H1 (cell line): ENCODE results near the gene MAP4K4. TPM values are rescaled to one million over a fixed set of nuclear protein-coding genes. Genes with fewer than 3 reads are reported as not detected.

ENCODE experiments used
- CTCF ChIA-PET: fragments of 300-600 bp; sonication (Branson Sonifier 250); formaldehyde crosslinking; loops from one replicate; lab custom pipeline; 2021; ENCODE audit not compliant: partially characterized antibody; lab: Charles Lee
- POLR2A ChIA-PET: fragments of 300-600 bp; sonication (Branson Sonifier 250); formaldehyde crosslinking; loops from one replicate; lab custom pipeline; 2021; ENCODE audit warnings: inconsistent platforms; ENCODE audit not compliant: partially characterized antibody; lab: Charles Lee
- DNase-seq, 2 experiments: peaks; one replicate each; pipeline versions ENCODE4 v3.0.0 to v3.0.0-alpha.2; 2010 to 2022; ENCODE audit warnings: low spot score in 2 of 2, low read depth in 1 of 2, mixed read lengths in 1 of 2
- FAIRE-seq: peaks from 2 replicates; lab custom pipeline; 2011; peaks lifted over from hg19 to GRCh38; lab: Jason Lieb, UNC
- H2AFZ ChIP-seq: 2 replicates; pipeline ENCODE4 v1.8.1; 2012; ENCODE audit warnings: low read length, inconsistent platforms
- H2AK5ac ChIP-seq: 2 replicates; pipeline ENCODE4 v1.6.1; 2013; ENCODE audit warnings: low read depth, low read length
- H2BK120ac ChIP-seq: replicated peaks from 2 replicates; pipeline ENCODE3; 2013; ENCODE audit warnings: low read depth, low read length, inconsistent platforms
- H2BK12ac ChIP-seq: 2 replicates; pipeline ENCODE4 v1.6.1; 2013; ENCODE audit warnings: low read depth, low read length
- H2BK15ac ChIP-seq: 2 replicates; pipeline ENCODE4 v1.6.1; 2013; ENCODE audit warnings: low read length
- H2BK20ac ChIP-seq: 2 replicates; pipeline ENCODE4 v1.6.1; 2013; ENCODE audit warnings: low read length
- H2BK5ac ChIP-seq: 2 replicates; pipeline ENCODE4 v1.6.1; 2013; ENCODE audit warnings: low read depth, low read length
- H3K14ac ChIP-seq: 2 replicates; pipeline ENCODE4 v1.6.1; 2013; ENCODE audit warnings: inconsistent platforms; ENCODE audit not compliant: insufficient read length
- H3K18ac ChIP-seq: 2 replicates; pipeline ENCODE4 v1.6.1; 2013; ENCODE audit warnings: low read length; ENCODE audit errors: extremely low read depth
- H3K23ac ChIP-seq: 2 replicates; pipeline ENCODE4 v1.6.1; 2013; ENCODE audit warnings: inconsistent platforms; ENCODE audit not compliant: insufficient read length
- H3K23me2 ChIP-seq: 2 replicates; pipeline ENCODE4 v1.6.1; 2013; ENCODE audit warnings: low read depth, low read length
- H3K27ac ChIP-seq: 2 replicates; pipeline ENCODE4 v1.6.1; 2011; ENCODE audit warnings: low read depth, low read length, inconsistent platforms
- H3K27me3 ChIP-seq, 4 experiments: replicated peaks in 1 of 4; 1 replicate in 1 of 4; 2 replicates in 3 of 4; pipeline versions ENCODE4 v1.6.1 to v1.8.1; 2011 to 2013; ENCODE audit warnings: low read length in 3 of 4, mild to moderate bottlenecking in 3 of 4, inconsistent platforms in 2 of 4, mixed read lengths in 2 of 4, moderate library complexity in 1 of 4; ENCODE audit not compliant: control insufficient read depth in 3 of 4, insufficient read depth in 3 of 4; ENCODE audit errors: extremely low read depth in 1 of 4
- H3K36me3 ChIP-seq, 4 experiments: 2 replicates each; pipeline versions ENCODE4 v1.6.1 to v1.8.1; 2011 to 2013; ENCODE audit warnings: mild to moderate bottlenecking in 4 of 4, low read length in 3 of 4, moderate library complexity in 2 of 4, control low read depth in 1 of 4, inconsistent platforms in 1 of 4; ENCODE audit not compliant: insufficient read depth in 4 of 4, control insufficient read depth in 2 of 4
- H3K4ac ChIP-seq: replicated peaks from 2 replicates; pipeline ENCODE3; 2013; ENCODE audit warnings: low read length, low read depth, mixed read lengths, inconsistent platforms; ENCODE audit not compliant: insufficient read length
- H3K4me1 ChIP-seq, 4 experiments: replicated peaks in 1 of 4; 1 replicate in 1 of 4; 2 replicates in 3 of 4; pipeline versions ENCODE4 v1.6.1 to v1.8.1; 2011 to 2013; ENCODE audit warnings: low read length in 3 of 4, inconsistent platforms in 2 of 4, mixed read lengths in 1 of 4; ENCODE audit not compliant: insufficient read depth in 4 of 4, control insufficient read depth in 3 of 4
- H3K4me2 ChIP-seq, 2 experiments: 2 replicates each; pipeline versions ENCODE4 v1.6.1 to v1.8.1; 2011 to 2013; ENCODE audit warnings: low read depth in 2 of 2, low read length in 2 of 2, control low read depth in 1 of 2, inconsistent platforms in 1 of 2, mild to moderate bottlenecking in 1 of 2; ENCODE audit not compliant: insufficient read depth in 1 of 2
- H3K4me3 ChIP-seq, 4 experiments: fragments of 200-600, 300-600 bp in 1 of 4; sonication (generic), shearing (Covaris generic), sonication (Bioruptor Twin) in 1 of 4; 2 replicates each; pipeline versions ENCODE4 v1.5.1 to v1.8.1; 2011 to 2016; ENCODE audit warnings: low read length in 4 of 4, low read depth in 3 of 4, control low read depth in 2 of 4, inconsistent platforms in 2 of 4, mild to moderate bottlenecking in 2 of 4, mixed read lengths in 1 of 4, moderate library complexity in 1 of 4; ENCODE audit not compliant: insufficient read depth in 2 of 4; ENCODE audit errors: extremely low read depth in 1 of 4
- H3K56ac ChIP-seq: replicated peaks from 2 replicates; pipeline ENCODE3; 2013; ENCODE audit warnings: low read depth, mild to moderate bottlenecking, mixed read lengths, low read length, inconsistent platforms; ENCODE audit not compliant: insufficient read length
- H3K79me1 ChIP-seq: 2 replicates; pipeline ENCODE4 v1.6.1; 2013; ENCODE audit warnings: low read depth, low read length, control low read depth
- H3K79me2 ChIP-seq, 2 experiments: 2 replicates each; pipeline versions ENCODE4 v1.6.1 to v1.8.1; 2012 to 2013; ENCODE audit warnings: low read length in 2 of 2, mild to moderate bottlenecking in 2 of 2, inconsistent platforms in 1 of 2; ENCODE audit not compliant: insufficient read depth in 2 of 2, control insufficient read depth in 1 of 2
- H3K9ac ChIP-seq, 4 experiments: replicated peaks in 1 of 4; 1 replicate in 1 of 4; 2 replicates in 3 of 4; pipeline versions ENCODE4 v1.6.1 to v1.8.1; 2011 to 2013; ENCODE audit warnings: low read depth in 3 of 4, low read length in 3 of 4, control low read depth in 2 of 4, mild to moderate bottlenecking in 2 of 4, moderate library complexity in 2 of 4, inconsistent platforms in 1 of 4; ENCODE audit errors: extremely low read depth in 1 of 4
- H3K9me3 ChIP-seq, 2 experiments: 2 replicates each; pipeline versions ENCODE4 v1.6.1 to v1.8.1; 2012 to 2013; ENCODE audit warnings: mild to moderate bottlenecking in 2 of 2, moderate library complexity in 2 of 2, control low read depth in 1 of 2, inconsistent platforms in 1 of 2, low read depth in 1 of 2, low read length in 1 of 2, mixed read lengths in 1 of 2; ENCODE audit not compliant: insufficient read depth in 2 of 2
- H4K20me1 ChIP-seq, 2 experiments: replicated peaks in 1 of 2; 2 replicates each; pipeline versions ENCODE3 to v1.8.1; 2011 to 2013; ENCODE audit warnings: inconsistent platforms in 2 of 2, low read length in 2 of 2, mild to moderate bottlenecking in 1 of 2; ENCODE audit not compliant: insufficient read depth in 2 of 2, control insufficient read depth in 1 of 2
- H4K5ac ChIP-seq: 2 replicates; pipeline ENCODE4 v1.6.1; 2013; ENCODE audit warnings: low read length, low read depth, mixed read lengths, inconsistent platforms; ENCODE audit not compliant: insufficient read length
- H4K8ac ChIP-seq: 2 replicates; pipeline ENCODE4 v1.8.0; 2013; ENCODE audit warnings: mild to moderate bottlenecking, moderate library complexity, low read length, inconsistent platforms; ENCODE audit not compliant: insufficient read depth; ENCODE audit errors: extremely low read depth
- H4K91ac ChIP-seq: replicated peaks from 2 replicates; pipeline ENCODE3; 2013; ENCODE audit warnings: low read length, mixed read lengths, inconsistent platforms; ENCODE audit not compliant: insufficient read length
- E2F6 ChIP-seq: IDR thresholded peaks from 2 replicates; pipeline ENCODE4 v1.6.1; 2012; ENCODE audit warnings: inconsistent platforms
- GABPA ChIP-seq: IDR thresholded peaks from 2 replicates; pipeline ENCODE4 v1.6.1; 2011; ENCODE audit warnings: mild to moderate bottlenecking, low read length, moderate library complexity, borderline replicate concordance; ENCODE audit not compliant: insufficient read depth
- RBBP5 ChIP-seq: IDR thresholded peaks from 2 replicates; pipeline ENCODE4 v1.7.1; 2012; ENCODE audit warnings: low read depth, mild to moderate bottlenecking, inconsistent platforms, low read length, moderate library complexity, borderline replicate concordance
- WGBS, 2 experiments: shearing (Covaris generic) in 1 of 2; methylation state at CpG; one replicate each; pipeline versions ENCODE4 v1.1.6 to v1.1.7; 2013 to 2015; ENCODE audit warnings: low lambda C conversion rate in 2 of 2, mixed read lengths in 2 of 2, inconsistent platforms in 1 of 2, low coverage in 1 of 2, missing lambda C conversion rate in 1 of 2; ENCODE audit not compliant: insufficient replicate concordance in 2 of 2, insufficient coverage in 1 of 2, insufficient read length in 1 of 2; ENCODE audit errors: extremely low coverage in 1 of 2, missing lambda C conversion rate in 1 of 2; 5-methylcytosine and 5-hydroxymethylcytosine counted together
- polyA plus RNA-seq, 7 experiments: library from polyadenylated mRNA; depleted of rRNA in 3 of 7; stranded (reverse) in 5 of 7; unstranded in 2 of 7; fragments of >200 nt in 5 of 7; fragments of 200-250 nt in 2 of 7; gene quantifications; 1 replicate in 5 of 7; 2 replicates in 1 of 7; 4 replicates in 1 of 7; pipeline versions ENCODE4 v1.2.1 to v1.2.3, GENCODE V29; 2011 to 2013; ENCODE audit warnings: missing spikeins in 2 of 7, mixed read lengths in 2 of 7
- total RNA-seq: library from RNA; stranded (reverse); fragmentation: NEBNext Ultra II Directional; extraction: Animal tissue kit (Norgen Biotek cat#: 25700); gene quantifications from 2 replicates; pipeline ENCODE4 v1.2.1, GENCODE V29; 2021

MAP4K4 gene
- total and polyA plus RNA-seq, 2 of the 8 experiments (the other 6 are each of a cell fraction or from before 2014, with no cell fraction given): 53.2 to 138 TPM

GRCh38 chr2:101832114-101832513 lies 134.6 kb downstream of the MAP4K4 start:
- no peak overlapping the region for H3K9ac ChIP-seq
- no peak overlapping the region for H2AK5ac ChIP-seq
- DNase-seq (no peak), FAIRE-seq (no peak)
- H3K27ac ChIP-seq: no peak overlapping the region
- POLR2A ChIA-PET: no interaction called here
- no peaks in the 10 kb centered on the region for H3K27me3 ChIP-seq
- H3K14ac ChIP-seq: no peak overlapping the region
- H4K5ac ChIP-seq: no peak overlapping the region
- no peak overlapping the region for H3K4me3 ChIP-seq
- no peak overlapping the region for H4K8ac ChIP-seq
- no peak overlapping the region for H3K23ac ChIP-seq
- peaks cover 7 to 54% (median 37%) of the 10 kb centered on the region in 4 experiments for H3K36me3 ChIP-seq
- H3K4me1 ChIP-seq: peaks cover 0 to 3% (median 1%) of the 10 kb centered on the region in 4 experiments; a peak in 2 of 7 replicates
- no peak overlapping the region for H3K4me2 ChIP-seq
- H4K91ac ChIP-seq: no peak overlapping the region
- CTCF ChIA-PET: interaction anchor here (0.9 to 5.9 kb wide), 27 partner anchors 9 to 419 kb away, joined by 3 to 37 read pairs (median 5); no protein-coding TSS in a partner anchor
- no peak overlapping the region for H2AFZ ChIP-seq
- no peaks in the 10 kb centered on the region for H3K79me1 ChIP-seq
- 79% methylated on average over 1 of the region's 1 CpG; no CpG with 5 or more reads in 1 of the 2 experiments for WGBS, 2 experiments
- no peak overlapping the region for H3K18ac ChIP-seq
- no peak overlapping the region for H2BK12ac ChIP-seq
- H2BK20ac ChIP-seq: no peak overlapping the region
- H3K79me2 ChIP-seq: no peaks in the 10 kb centered on the region
- H2BK5ac ChIP-seq: no peak overlapping the region
- H3K56ac ChIP-seq: no peak overlapping the region
- H2BK15ac ChIP-seq: no peak overlapping the region
- no peak overlapping the region for H2BK120ac ChIP-seq
- H3K4ac ChIP-seq: no peak overlapping the region
- peaks cover 5 to 13% of the 10 kb centered on the region in 2 experiments for H4K20me1 ChIP-seq
- H3K9me3 ChIP-seq: no peaks in the 10 kb centered on the region
- no peaks in the 10 kb centered on the region for H3K23me2 ChIP-seq
- no peak for TF ChIP-seq RBBP5
- no peak for TF ChIP-seq GABPA
- no peak for TF ChIP-seq E2F6
